NCI-H446 (cell line): ENCODE results near the gene FBXO7.

Experiments used
- DNase-seq, 2 experiments: peaks; one replicate each; lab custom pipeline; 2025; lab: John Stamatoyannopoulos, UW

The FBXO7 gene

GRCh38 chr22:32531931-32532819 lies 57.6 kb downstream of the FBXO7 start:
- DNase-seq: no peak

- DNase-seq: no peak
These were observed 58.2 kb downstream of the FBXO7 start for GRCh38 chr22:32532820-32533128.

GRCh38 chr22:32533265-32534111 lies 58.9 kb downstream of the FBXO7 start:
- DNase-seq: no peak

- no peak for DNase-seq
These were observed 59.9 kb downstream of the FBXO7 start for GRCh38 chr22:32534252-32535235.

GRCh38 chr22:32535531-32536190 lies 61.0 kb downstream of the FBXO7 start:
- no peak for DNase-seq

GRCh38 chr22:32536352-32536751 lies 61.7 kb downstream of the FBXO7 start:
- DNase-seq: no peak

GRCh38 chr22:32538521-32538920 lies 63.9 kb downstream of the FBXO7 start:
- no peak for DNase-seq

- no peak for DNase-seq
These were observed 65.2 kb downstream of the FBXO7 start for GRCh38 chr22:32539631-32540421.

- no peak for DNase-seq
These were observed 66.9 kb downstream of the FBXO7 start for GRCh38 chr22:32541481-32541880.

GRCh38 chr22:32542066-32542676 lies 67.6 kb downstream of the FBXO7 start:
- DNase-seq: no peak

- DNase-seq: no peak
These were observed 68.2 kb downstream of the FBXO7 start for GRCh38 chr22:32542677-32543357.

GRCh38 chr22:32544953-32545558 lies 70.4 kb downstream of the FBXO7 start:
- DNase-seq: no peak

GRCh38 chr22:32545801-32546200 lies 71.2 kb downstream of the FBXO7 start:
- no peak for DNase-seq

- DNase-seq: no peak
These were observed 71.9 kb downstream of the FBXO7 start for GRCh38 chr22:32546496-32546895.

GRCh38 chr22:32546935-32547334 lies 72.3 kb downstream of the FBXO7 start:
- DNase-seq: no peak

GRCh38 chr22:32548039-32548438 lies 73.4 kb downstream of the FBXO7 start:
- no peak for DNase-seq
